ENCODE results near the gene SSBP3. TPM values are rescaled to one million over a fixed set of nuclear protein-coding genes. Genes with fewer than 3 reads are reported as not detected.
A peak's percentile ranks its signal among the peaks of the same experiment; 100 is the strongest.

SSBP3 gene
- total RNA-seq, 1 donor from 2014 or later = 70.7 TPM

DNA sequence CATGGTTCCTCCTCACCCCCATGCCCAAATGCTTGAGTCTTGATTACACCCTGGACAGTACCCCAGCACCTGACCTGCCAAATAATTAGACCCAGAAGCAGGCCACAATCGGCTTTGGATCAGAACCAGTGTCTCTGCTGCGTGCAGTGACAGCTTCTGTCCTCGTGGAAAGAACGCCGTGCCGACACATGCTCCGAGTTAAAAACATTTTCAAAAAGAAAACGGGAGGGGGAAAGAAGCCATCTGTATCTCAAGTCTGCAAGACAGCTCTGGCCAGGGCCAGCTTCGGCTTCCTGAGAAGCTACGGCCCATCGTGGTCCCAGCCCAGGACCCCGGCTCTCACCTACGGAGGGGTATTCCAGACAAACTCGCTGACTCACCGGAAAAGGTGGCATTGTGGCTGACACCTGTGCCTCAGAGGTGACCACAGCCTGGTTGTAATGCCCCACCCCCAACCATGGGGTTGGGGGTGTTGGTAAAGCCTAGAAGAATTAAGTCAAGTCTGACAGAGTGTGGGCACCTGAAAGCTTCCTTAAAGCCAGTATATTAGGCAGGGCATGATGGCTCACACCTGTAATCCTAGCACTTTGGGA, 25.8 kb downstream of the SSBP3 start:
- H3K9me3 ChIP-seq = no peaks in the 10 kb centered on the region
- DNase-seq (ENCODE audit: extremely low spot score in 2 of 2) = no peak
- no peaks in the 10 kb centered on the region for H3K27me3 ChIP-seq
- no peaks in the 10 kb centered on the region for H3K36me3 ChIP-seq
- TF ChIP-seq POLR2AphosphoS5 (IDR thresholded peaks at IDR 0.05; ENCODE audit: insufficient read depth in 1 of 2, low read depth in 1 of 2) = no peak
- no peak for TF ChIP-seq POLR2A (IDR thresholded peaks at IDR 0.05)
- TF ChIP-seq, protein P1, sequence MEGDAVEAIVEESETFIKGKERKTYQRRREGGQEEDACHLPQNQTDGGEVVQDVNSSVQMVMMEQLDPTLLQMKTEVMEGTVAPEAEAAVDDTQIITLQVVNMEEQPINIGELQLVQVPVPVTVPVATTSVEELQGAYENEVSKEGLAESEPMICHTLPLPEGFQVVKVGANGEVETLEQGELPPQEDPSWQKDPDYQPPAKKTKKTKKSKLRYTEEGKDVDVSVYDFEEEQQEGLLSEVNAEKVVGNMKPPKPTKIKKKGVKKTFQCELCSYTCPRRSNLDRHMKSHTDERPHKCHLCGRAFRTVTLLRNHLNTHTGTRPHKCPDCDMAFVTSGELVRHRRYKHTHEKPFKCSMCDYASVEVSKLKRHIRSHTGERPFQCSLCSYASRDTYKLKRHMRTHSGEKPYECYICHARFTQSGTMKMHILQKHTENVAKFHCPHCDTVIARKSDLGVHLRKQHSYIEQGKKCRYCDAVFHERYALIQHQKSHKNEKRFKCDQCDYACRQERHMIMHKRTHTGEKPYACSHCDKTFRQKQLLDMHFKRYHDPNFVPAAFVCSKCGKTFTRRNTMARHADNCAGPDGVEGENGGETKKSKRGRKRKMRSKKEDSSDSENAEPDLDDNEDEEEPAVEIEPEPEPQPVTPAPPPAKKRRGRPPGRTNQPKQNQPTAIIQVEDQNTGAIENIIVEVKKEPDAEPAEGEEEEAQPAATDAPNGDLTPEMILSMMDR (IDR thresholded peaks at IDR 0.05) = no peak
- H3K27ac ChIP-seq = no peak overlapping the region
- intact Hi-C loops (cut with DNase I) = no loop called here
- peaks cover 68% of the 10 kb centered on the region for H3K4me1 ChIP-seq
- H3K4me3 ChIP-seq = no peak overlapping the region

- no peak overlapping the region for H3K27ac ChIP-seq
Observed at GRCh38 chr1:54379555-54380289, 26.5 kb downstream of the SSBP3 start.

GRCh38 chr1:54378874-54379554, 27.2 kb downstream of the SSBP3 start:
- Histone ChIP-seq H3K4me1 (peaks cover 68% of the 10 kb centered on the region), H3K36me3 (no peaks in the 10 kb centered on the region), H3K4me3 (no peak overlapping the region), H3K27me3 (no peaks in the 10 kb centered on the region), H3K27ac (peak overlapping the region; percentile 8), H3K9me3 (no peaks in the 10 kb centered on the region)
- TF ChIP-seq, protein P1 (IDR thresholded peaks at IDR 0.05) = no peak
- TF ChIP-seq POLR2A (IDR thresholded peaks at IDR 0.05) (no peak), POLR2AphosphoS5 (IDR thresholded peaks at IDR 0.05; ENCODE audit: insufficient read depth in 1 of 2, low read depth in 1 of 2) (no peak)
- DNase-seq (ENCODE audit: extremely low spot score in 2 of 2) = no peak
- intact Hi-C loops (cut with DNase I) = no loop called here

More at GRCh38 chr1:54379555-54380289, 26.5 kb downstream of the SSBP3 start:
- no peaks in the 10 kb centered on the region for H3K9me3 ChIP-seq
- H3K4me1 ChIP-seq = peaks cover 68% of the 10 kb centered on the region
- H3K36me3 ChIP-seq = no peaks in the 10 kb centered on the region
- DNase-seq (ENCODE audit: extremely low spot score in 2 of 2) = no peak
- H3K4me3 ChIP-seq = no peak overlapping the region
- intact Hi-C loops (cut with DNase I) = no loop called here
- no peaks in the 10 kb centered on the region for H3K27me3 ChIP-seq
- TF ChIP-seq, protein P1 (IDR thresholded peaks at IDR 0.05) = no peak
- no peak for TF ChIP-seq POLR2A (IDR thresholded peaks at IDR 0.05)
- TF ChIP-seq POLR2AphosphoS5 (IDR thresholded peaks at IDR 0.05; ENCODE audit: insufficient read depth in 1 of 2, low read depth in 1 of 2) = no peak

DNA sequence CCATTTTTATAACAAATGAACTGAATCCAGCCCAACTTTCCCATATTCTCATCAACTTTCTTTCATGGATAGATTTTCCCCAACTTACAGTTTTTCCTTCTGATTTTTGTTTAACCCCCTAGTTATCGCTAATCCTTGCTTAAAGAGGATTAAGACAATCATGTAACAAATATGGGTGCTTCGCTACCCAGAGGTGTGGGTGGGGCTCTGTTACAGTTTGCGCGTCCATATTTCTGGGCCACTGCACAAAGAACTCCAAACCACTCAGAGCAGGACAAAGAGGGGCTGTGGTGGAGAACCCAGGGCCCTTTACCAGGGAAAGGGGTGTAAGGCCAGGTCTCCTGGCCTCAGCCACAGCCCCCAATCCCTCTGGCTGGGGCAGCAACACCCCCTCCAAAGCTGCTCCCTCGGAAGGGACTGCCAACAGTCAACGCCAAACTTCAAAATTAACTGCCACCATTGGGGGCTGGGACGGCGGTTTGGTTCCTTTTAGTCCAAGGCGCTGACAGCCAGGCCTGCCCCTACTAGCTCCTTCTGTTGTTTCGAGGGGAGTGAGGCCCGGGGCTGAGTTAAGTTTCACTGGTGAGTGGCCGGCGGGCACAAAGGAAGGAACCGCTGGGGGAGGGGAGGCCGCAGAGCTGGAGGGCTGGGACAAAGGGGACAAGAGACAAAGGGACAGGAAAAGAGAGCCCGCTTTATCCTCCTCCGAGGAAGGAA, 27.9 kb downstream of the SSBP3 start:
- Histone ChIP-seq H3K36me3 (no peaks in the 10 kb centered on the region), H3K27ac (peak overlapping the region; percentile 8), H3K27me3 (no peaks in the 10 kb centered on the region), H3K9me3 (no peaks in the 10 kb centered on the region), H3K4me1 (peaks cover 70% of the 10 kb centered on the region), H3K4me3 (no peak overlapping the region)
- TF ChIP-seq, protein P1 (IDR thresholded peaks at IDR 0.05) = no peak
- no peak for DNase-seq (ENCODE audit: extremely low spot score in 2 of 2)
- intact Hi-C loops (cut with DNase I) = no loop called here
